Measurements from ENCODE around the gene MMADHC. TPM values are rescaled to one million over a fixed set of nuclear protein-coding genes. Genes with fewer than 3 reads are reported as not detected.

MMADHC gene
- total RNA-seq, 1 donor from 2014 or later = 122 TPM

DNA sequence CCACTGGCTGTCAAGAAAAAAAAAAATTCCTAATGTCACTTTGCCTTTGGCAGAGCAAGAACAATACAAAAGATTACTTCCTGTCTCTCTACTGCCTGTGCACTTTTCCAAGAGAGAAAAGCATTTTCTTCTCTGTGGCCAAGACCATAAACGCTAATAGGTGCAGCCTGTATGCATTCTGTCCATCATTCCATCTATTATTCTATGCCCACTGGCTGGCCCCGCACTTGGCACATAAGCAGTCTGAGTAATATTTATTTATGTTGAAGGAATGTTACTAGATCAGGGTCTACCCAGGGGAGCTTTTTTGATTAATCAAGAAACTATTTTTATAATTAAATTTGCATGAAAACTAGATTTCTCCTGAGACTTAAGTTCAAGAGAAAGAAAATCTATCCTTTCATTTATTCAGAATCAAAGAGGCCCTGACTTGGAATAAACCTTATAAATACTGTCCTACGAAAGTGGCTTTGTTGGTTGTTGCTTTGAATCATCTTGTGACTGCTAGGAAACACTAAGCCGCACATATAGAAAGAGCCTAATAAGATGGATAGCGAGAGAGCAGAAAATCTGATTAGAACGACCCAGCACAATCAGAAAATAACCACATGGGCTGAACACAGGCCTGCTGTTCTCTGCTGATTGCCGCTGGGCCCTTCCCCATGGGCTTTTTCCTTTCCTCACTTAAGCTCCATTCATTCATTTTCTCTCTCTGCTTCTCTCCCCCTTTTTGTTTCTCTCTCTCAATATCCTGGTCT lies 59.4 kb downstream of the MMADHC start:
- H3K4me2 ChIP-seq (ENCODE audit: low read length) = no peak overlapping the region
- no peak overlapping the region for H2AFZ ChIP-seq (ENCODE audit: low read depth, low read length)
- no peak for FAIRE-seq
- no peaks in the 10 kb centered on the region for H4K20me1 ChIP-seq (ENCODE audit: insufficient read depth, low read length)
- no peak for TF ChIP-seq EZH2 (IDR thresholded peaks at IDR 0.05; ENCODE audit: insufficient read depth, low read length)
- Mint-ChIP-seq H3K27ac (ENCODE audit: unreplicated experiment) (no peak overlapping the region), H3K36me3 (ENCODE audit: low read depth, unreplicated experiment) (no peaks in the 10 kb centered on the region), H3K4me3 (ENCODE audit: unreplicated experiment) (no peak overlapping the region), H3K9me3 (ENCODE audit: unreplicated experiment) (peaks cover 2% of the 10 kb centered on the region), H3K27me3 (ENCODE audit: low read depth, unreplicated experiment) (no peaks in the 10 kb centered on the region), H3K4me1 (ENCODE audit: low read depth, unreplicated experiment) (no peaks in the 10 kb centered on the region)
- peaks cover 3% of the 10 kb centered on the region for H3K4me1 ChIP-seq (ENCODE audit: insufficient read depth, low read length)
- no peaks in the 10 kb centered on the region for H3K9me3 ChIP-seq (ENCODE audit: insufficient read depth, low read depth, low read length)
- H3K27me3 ChIP-seq (ENCODE audit: insufficient read depth, low read length) = no peaks in the 10 kb centered on the region
- no peaks in the 10 kb centered on the region for H3K79me2 ChIP-seq (ENCODE audit: insufficient read depth, low read length)
- no peak overlapping the region for H3K27ac ChIP-seq (ENCODE audit: low read depth, low read length)
- no peaks in the 10 kb centered on the region for H3K36me3 ChIP-seq (ENCODE audit: insufficient read depth, low read length)
- H3K4me3 ChIP-seq (ENCODE audit: insufficient read depth, low read depth, low read length) = no peak overlapping the region
- H3K9ac ChIP-seq (ENCODE audit: low read length) = peak overlapping the region; percentile 21
- no peak for DNase-seq (ENCODE audit: low read depth)

DNA sequence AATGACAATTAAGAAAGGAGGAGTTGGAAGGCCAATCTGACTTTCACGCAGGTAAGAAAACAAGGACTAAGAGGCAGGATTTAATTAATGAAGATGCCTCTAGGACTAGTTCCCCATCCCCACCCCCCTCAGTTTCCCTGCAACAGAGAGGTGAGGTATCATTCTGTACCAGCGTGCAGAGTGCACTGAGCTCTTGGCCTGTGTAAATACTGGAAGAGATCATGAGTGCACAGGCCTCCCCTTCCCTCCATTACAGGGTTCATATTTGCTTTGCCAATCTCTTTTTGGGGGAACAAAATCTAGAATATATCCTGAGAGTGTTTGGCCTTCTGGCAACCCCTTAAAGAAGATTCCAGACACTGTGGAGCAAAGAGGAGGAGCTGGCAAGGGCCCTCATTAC lies 60.9 kb downstream of the MMADHC start:
- Histone ChIP-seq H3K4me1 (ENCODE audit: insufficient read depth, low read length) (peaks cover 3% of the 10 kb centered on the region), H3K9ac (ENCODE audit: low read length) (no peak overlapping the region), H3K9me3 (ENCODE audit: insufficient read depth, low read depth, low read length) (no peaks in the 10 kb centered on the region), H3K27me3 (ENCODE audit: insufficient read depth, low read length) (no peaks in the 10 kb centered on the region), H2AFZ (ENCODE audit: low read depth, low read length) (no peak overlapping the region), H3K79me2 (ENCODE audit: insufficient read depth, low read length) (no peaks in the 10 kb centered on the region), H3K27ac (ENCODE audit: low read depth, low read length) (no peak overlapping the region), H4K20me1 (ENCODE audit: insufficient read depth, low read length) (no peaks in the 10 kb centered on the region), H3K4me2 (ENCODE audit: low read length) (no peak overlapping the region), H3K4me3 (ENCODE audit: insufficient read depth, low read depth, low read length) (no peak overlapping the region), H3K36me3 (ENCODE audit: insufficient read depth, low read length) (no peaks in the 10 kb centered on the region)
- TF ChIP-seq, protein P1, sequence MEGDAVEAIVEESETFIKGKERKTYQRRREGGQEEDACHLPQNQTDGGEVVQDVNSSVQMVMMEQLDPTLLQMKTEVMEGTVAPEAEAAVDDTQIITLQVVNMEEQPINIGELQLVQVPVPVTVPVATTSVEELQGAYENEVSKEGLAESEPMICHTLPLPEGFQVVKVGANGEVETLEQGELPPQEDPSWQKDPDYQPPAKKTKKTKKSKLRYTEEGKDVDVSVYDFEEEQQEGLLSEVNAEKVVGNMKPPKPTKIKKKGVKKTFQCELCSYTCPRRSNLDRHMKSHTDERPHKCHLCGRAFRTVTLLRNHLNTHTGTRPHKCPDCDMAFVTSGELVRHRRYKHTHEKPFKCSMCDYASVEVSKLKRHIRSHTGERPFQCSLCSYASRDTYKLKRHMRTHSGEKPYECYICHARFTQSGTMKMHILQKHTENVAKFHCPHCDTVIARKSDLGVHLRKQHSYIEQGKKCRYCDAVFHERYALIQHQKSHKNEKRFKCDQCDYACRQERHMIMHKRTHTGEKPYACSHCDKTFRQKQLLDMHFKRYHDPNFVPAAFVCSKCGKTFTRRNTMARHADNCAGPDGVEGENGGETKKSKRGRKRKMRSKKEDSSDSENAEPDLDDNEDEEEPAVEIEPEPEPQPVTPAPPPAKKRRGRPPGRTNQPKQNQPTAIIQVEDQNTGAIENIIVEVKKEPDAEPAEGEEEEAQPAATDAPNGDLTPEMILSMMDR (IDR thresholded peaks at IDR 0.05; ENCODE audit: insufficient read depth, low read depth, low read length) = no peak
- no peak for TF ChIP-seq EZH2 (IDR thresholded peaks at IDR 0.05; ENCODE audit: insufficient read depth, low read length)
- H3K36me3 Mint-ChIP-seq (ENCODE audit: low read depth, unreplicated experiment) = no peaks in the 10 kb centered on the region
- no peaks in the 10 kb centered on the region for H3K4me1 Mint-ChIP-seq (ENCODE audit: low read depth, unreplicated experiment)
- FAIRE-seq (no peak), DNase-seq (ENCODE audit: low read depth) (no peak)
- no peak overlapping the region for H3K4me3 Mint-ChIP-seq (ENCODE audit: unreplicated experiment)
- peaks cover 2% of the 10 kb centered on the region for H3K9me3 Mint-ChIP-seq (ENCODE audit: unreplicated experiment)
- no peaks in the 10 kb centered on the region for H3K27me3 Mint-ChIP-seq (ENCODE audit: low read depth, unreplicated experiment)
- H3K27ac Mint-ChIP-seq (ENCODE audit: unreplicated experiment) = no peak overlapping the region

DNA sequence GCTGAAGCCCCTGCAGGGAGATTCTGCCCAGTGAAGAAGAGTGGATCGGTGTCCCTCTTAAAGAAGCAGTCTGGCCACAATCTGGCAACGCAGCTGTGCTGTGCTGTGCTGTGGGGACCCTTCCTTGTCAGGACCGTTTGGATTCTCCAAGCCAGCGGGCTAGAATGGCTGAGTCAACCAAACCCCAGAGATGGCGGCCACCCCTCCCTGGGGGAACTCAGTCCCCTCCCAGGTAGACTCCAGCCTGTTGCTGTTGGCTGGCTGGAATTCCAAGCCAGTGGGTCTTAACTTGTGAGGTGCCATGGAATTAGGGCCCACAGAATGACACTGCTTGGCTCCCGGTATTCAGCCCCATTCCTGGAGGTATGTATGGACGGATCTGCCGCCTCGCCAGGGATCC lies 62.3 kb downstream of the MMADHC start:
- Mint-ChIP-seq H3K27ac (ENCODE audit: unreplicated experiment) (no peak overlapping the region), H3K4me3 (ENCODE audit: unreplicated experiment) (no peak overlapping the region), H3K27me3 (ENCODE audit: low read depth, unreplicated experiment) (no peaks in the 10 kb centered on the region), H3K9me3 (ENCODE audit: unreplicated experiment) (peaks cover 5% of the 10 kb centered on the region), H3K36me3 (ENCODE audit: low read depth, unreplicated experiment) (no peaks in the 10 kb centered on the region), H3K4me1 (ENCODE audit: low read depth, unreplicated experiment) (no peaks in the 10 kb centered on the region)
- H3K36me3 ChIP-seq (ENCODE audit: insufficient read depth, low read length) = no peaks in the 10 kb centered on the region
- no peak overlapping the region for H3K27ac ChIP-seq (ENCODE audit: low read depth, low read length)
- H3K4me2 ChIP-seq (ENCODE audit: low read length) = no peak overlapping the region
- no peaks in the 10 kb centered on the region for H3K9me3 ChIP-seq (ENCODE audit: insufficient read depth, low read depth, low read length)
- H4K20me1 ChIP-seq (ENCODE audit: insufficient read depth, low read length) = no peaks in the 10 kb centered on the region
- no peak overlapping the region for H2AFZ ChIP-seq (ENCODE audit: low read depth, low read length)
- no peak overlapping the region for H3K4me3 ChIP-seq (ENCODE audit: insufficient read depth, low read depth, low read length)
- H3K9ac ChIP-seq (ENCODE audit: low read length) = no peak overlapping the region
- DNase-seq (ENCODE audit: low read depth) = no peak
- H3K4me1 ChIP-seq (ENCODE audit: insufficient read depth, low read length) = peaks cover 3% of the 10 kb centered on the region
- FAIRE-seq = no peak
- TF ChIP-seq, protein P1 (IDR thresholded peaks at IDR 0.05; ENCODE audit: insufficient read depth, low read depth, low read length) = no peak
- no peak for TF ChIP-seq EZH2 (IDR thresholded peaks at IDR 0.05; ENCODE audit: insufficient read depth, low read length)
- no peaks in the 10 kb centered on the region for H3K27me3 ChIP-seq (ENCODE audit: insufficient read depth, low read length)
- H3K79me2 ChIP-seq (ENCODE audit: insufficient read depth, low read length) = no peaks in the 10 kb centered on the region

Data from astrocyte (in vitro differentiated cells and primary cell).